Measurements from ENCODE around the gene NARS2. TPM values are rescaled to one million over a fixed set of nuclear protein-coding genes. Genes with fewer than 3 reads are reported as not detected.

Gene NARS2
- total RNA-seq, 4 donors from 2014 or later = 12.9 to 29.1 (median 18.7) TPM

GRCh38 chr11:78504708-78505107 lies 70.0 kb downstream of the NARS2 start:
- Histone ChIP-seq H3K9me3 (no peaks in the 10 kb centered on the region), H3K4me1 (no peaks in the 10 kb centered on the region), H3K4me3 (no peak overlapping the region), H3K27me3 (no peaks in the 10 kb centered on the region), H3K36me3 (no peaks in the 10 kb centered on the region), H3K27ac (no peak overlapping the region)
- TF ChIP-seq POLR2A (IDR thresholded peaks at IDR 0.05) = no peak
- TF ChIP-seq, protein P1, sequence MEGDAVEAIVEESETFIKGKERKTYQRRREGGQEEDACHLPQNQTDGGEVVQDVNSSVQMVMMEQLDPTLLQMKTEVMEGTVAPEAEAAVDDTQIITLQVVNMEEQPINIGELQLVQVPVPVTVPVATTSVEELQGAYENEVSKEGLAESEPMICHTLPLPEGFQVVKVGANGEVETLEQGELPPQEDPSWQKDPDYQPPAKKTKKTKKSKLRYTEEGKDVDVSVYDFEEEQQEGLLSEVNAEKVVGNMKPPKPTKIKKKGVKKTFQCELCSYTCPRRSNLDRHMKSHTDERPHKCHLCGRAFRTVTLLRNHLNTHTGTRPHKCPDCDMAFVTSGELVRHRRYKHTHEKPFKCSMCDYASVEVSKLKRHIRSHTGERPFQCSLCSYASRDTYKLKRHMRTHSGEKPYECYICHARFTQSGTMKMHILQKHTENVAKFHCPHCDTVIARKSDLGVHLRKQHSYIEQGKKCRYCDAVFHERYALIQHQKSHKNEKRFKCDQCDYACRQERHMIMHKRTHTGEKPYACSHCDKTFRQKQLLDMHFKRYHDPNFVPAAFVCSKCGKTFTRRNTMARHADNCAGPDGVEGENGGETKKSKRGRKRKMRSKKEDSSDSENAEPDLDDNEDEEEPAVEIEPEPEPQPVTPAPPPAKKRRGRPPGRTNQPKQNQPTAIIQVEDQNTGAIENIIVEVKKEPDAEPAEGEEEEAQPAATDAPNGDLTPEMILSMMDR (IDR thresholded peaks at IDR 0.05 in 4 of 5, conservative IDR thresholded peaks at IDR 0.05 in 1 of 5) = no peak
- intact Hi-C loops (cut with DNase I; ENCODE audit: low total_unique reads) = no loop called here
- no peak for DNase-seq
- in situ Hi-C loops (cut with MboI; ENCODE audit: low sequenced_read_pairs in 4 of 4) = no loop called here
- ATAC-seq = no peak

DNA sequence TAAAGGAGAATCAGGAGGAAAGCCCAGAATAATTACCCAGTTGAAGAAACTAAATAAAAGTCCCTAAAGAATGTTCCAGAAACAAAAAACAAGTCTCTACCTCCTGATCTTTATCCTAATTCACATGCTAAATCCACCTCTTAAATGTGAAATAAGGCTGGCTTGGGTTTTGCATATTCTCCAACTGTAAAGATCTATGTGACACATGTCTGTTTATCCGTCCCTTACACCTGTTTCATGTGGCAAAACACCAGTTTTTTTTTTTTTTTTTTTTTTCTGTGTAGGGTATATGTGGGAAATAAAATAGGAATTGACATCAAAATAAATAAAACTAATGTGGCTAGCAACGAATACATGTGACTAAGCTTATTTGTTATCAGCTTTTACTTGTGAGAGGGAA lies 70.5 kb downstream of the NARS2 start:
- no peak overlapping the region for H3K4me3 ChIP-seq
- H3K27me3 ChIP-seq = no peaks in the 10 kb centered on the region
- intact Hi-C loops (cut with DNase I; ENCODE audit: low total_unique reads) (no loop called here), in situ Hi-C loops (cut with MboI; ENCODE audit: low sequenced_read_pairs in 4 of 4) (no loop called here)
- H3K9me3 ChIP-seq = no peaks in the 10 kb centered on the region
- ATAC-seq (no peak), DNase-seq (no peak)
- H3K36me3 ChIP-seq = no peaks in the 10 kb centered on the region
- TF ChIP-seq, protein P1 (IDR thresholded peaks at IDR 0.05 in 4 of 5, conservative IDR thresholded peaks at IDR 0.05 in 1 of 5) = no peak
- TF ChIP-seq POLR2A (IDR thresholded peaks at IDR 0.05) = no peak
- H3K4me1 ChIP-seq = no peaks in the 10 kb centered on the region
- H3K27ac ChIP-seq = no peak overlapping the region

- Histone ChIP-seq H3K27me3 (no peaks in the 10 kb centered on the region), H3K4me1 (peaks cover 11 to 15% of the 10 kb centered on the region in 2 donors), H3K9me3 (no peaks in the 10 kb centered on the region), H3K27ac (no peak overlapping the region), H3K4me3 (no peak overlapping the region), H3K36me3 (no peaks in the 10 kb centered on the region)
- no peak for DNase-seq
- ATAC-seq = no peak
- intact Hi-C loops (cut with DNase I; ENCODE audit: low total_unique reads) (no loop called here), in situ Hi-C loops (cut with MboI; ENCODE audit: low sequenced_read_pairs in 4 of 4) (no loop called here)
- TF ChIP-seq, protein P1 (IDR thresholded peaks at IDR 0.05 in 4 of 5, conservative IDR thresholded peaks at IDR 0.05 in 1 of 5) = no peak
- TF ChIP-seq POLR2A (IDR thresholded peaks at IDR 0.05) = no peak
Measured at GRCh38 chr11:78499971-78500370, 74.7 kb downstream of the NARS2 start.

DNA sequence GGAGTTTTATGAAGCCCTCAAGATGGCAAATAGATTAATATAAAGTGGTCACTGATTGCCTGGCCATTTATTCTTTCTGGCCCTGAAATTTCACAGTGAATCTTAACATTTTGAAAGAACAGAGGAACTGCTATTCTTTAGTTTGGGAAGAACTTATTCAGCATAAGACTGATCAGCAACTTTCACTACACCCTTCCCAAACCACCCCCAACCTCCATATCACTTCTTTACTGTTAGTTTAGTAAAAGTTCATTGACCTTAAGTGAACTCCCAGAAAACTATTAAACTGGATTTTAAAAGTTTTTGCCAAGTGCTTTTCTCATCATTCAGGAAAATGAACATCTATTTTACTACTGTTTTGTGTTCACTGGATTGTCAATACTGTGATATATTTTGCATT lies 77.4 kb downstream of the NARS2 start:
- Histone ChIP-seq H3K4me1 (peaks cover 11 to 15% of the 10 kb centered on the region in 2 donors), H3K27me3 (no peaks in the 10 kb centered on the region), H3K27ac (no peak overlapping the region), H3K9me3 (no peaks in the 10 kb centered on the region), H3K36me3 (no peaks in the 10 kb centered on the region), H3K4me3 (no peak overlapping the region)
- no peak for ATAC-seq
- intact Hi-C loops (cut with DNase I; ENCODE audit: low total_unique reads) (no loop called here), in situ Hi-C loops (cut with MboI; ENCODE audit: low sequenced_read_pairs in 4 of 4) (no loop called here)
- TF ChIP-seq, protein P1 (IDR thresholded peaks at IDR 0.05 in 4 of 5, conservative IDR thresholded peaks at IDR 0.05 in 1 of 5) = no peak
- no peak for TF ChIP-seq POLR2A (IDR thresholded peaks at IDR 0.05)
- no peak for DNase-seq

GRCh38 chr11:78493413-78493975 lies 81.2 kb downstream of the NARS2 start:
- TF ChIP-seq, protein P1 (IDR thresholded peaks at IDR 0.05 in 4 of 5, conservative IDR thresholded peaks at IDR 0.05 in 1 of 5) = no peak
- TF ChIP-seq POLR2A (IDR thresholded peaks at IDR 0.05) = no peak
- Histone ChIP-seq H3K27me3 (no peaks in the 10 kb centered on the region), H3K9me3 (no peaks in the 10 kb centered on the region), H3K4me1 (peaks cover 11 to 15% of the 10 kb centered on the region in 2 donors), H3K27ac (no peak overlapping the region), H3K36me3 (no peaks in the 10 kb centered on the region), H3K4me3 (no peak overlapping the region)
- ATAC-seq (no peak), DNase-seq (no peak)
- intact Hi-C loops (cut with DNase I; ENCODE audit: low total_unique reads) (no loop called here), in situ Hi-C loops (cut with MboI; ENCODE audit: low sequenced_read_pairs in 4 of 4) (no loop called here)
